HEK293 (cell line): Measurements from ENCODE around the gene ACADSB.

Experiments
- CTCF ChIA-PET: fragments of 350-600 bp; formaldehyde crosslinking; extraction: SDS; loops from one replicate; lab custom pipeline; 2021; ENCODE audit warnings: antibody characterized with exemption; lab: Yijun Ruan, JAX
- POLR2A ChIA-PET: fragments of 300-600 bp; formaldehyde crosslinking; extraction: SDS; loops from one replicate; lab custom pipeline; 2020; ENCODE audit warnings: antibody characterized with exemption, inconsistent platforms; lab: Yijun Ruan, JAX
- H3K27ac ChIP-seq: fragments of 200-500 bp; sonication (Bioruptor generic); 2 replicates; pipeline ENCODE4 v1.5.1; 2014; ENCODE audit warnings: low read depth, low read length, control low read depth, inconsistent platforms; ENCODE audit errors: extremely low read depth
- H3K36me3 ChIP-seq, 2 experiments: fragments of 200-500 bp in 1 of 2; sonication (Bioruptor generic) in 1 of 2; 1 replicate in 1 of 2; 2 replicates in 1 of 2; pipeline ENCODE4 v1.5.1; 2014 to 2017; ENCODE audit warnings: inconsistent platforms in 2 of 2, low read length in 2 of 2; ENCODE audit not compliant: control insufficient read depth in 2 of 2, insufficient read depth in 1 of 2
- H3K4me1 ChIP-seq: fragments of 200-500 bp; sonication (Bioruptor generic); 2 replicates; pipeline ENCODE4 v1.5.1; 2014; ENCODE audit warnings: mild to moderate bottlenecking, low read length, inconsistent platforms; ENCODE audit not compliant: control insufficient read depth, insufficient read depth
- H3K4me3 ChIP-seq: 2 replicates; pipeline ENCODE4 v1.5.1; 2011; ENCODE audit warnings: low read depth, mild to moderate bottlenecking, control low read depth, low read length, moderate library complexity
- H3K9me3 ChIP-seq: fragments of 200-500 bp; sonication (Bioruptor generic); 2 replicates; pipeline ENCODE4 v1.5.1; 2014; ENCODE audit warnings: low read depth, low read length, inconsistent platforms; ENCODE audit not compliant: control insufficient read depth, insufficient read depth
- GFI1B ChIP-seq: fragments of 450-650 bp; formaldehyde crosslinking; IDR thresholded peaks from 2 replicates; pipeline ENCODE4 v1.5.1; 2016; ENCODE audit warnings: missing biosample characterization, missing genetic modification characterization
- KLF1 ChIP-seq: fragments of 450-650 bp; formaldehyde crosslinking; IDR thresholded peaks from 2 replicates; pipeline ENCODE4 v1.5.1; 2016; ENCODE audit warnings: missing biosample characterization, missing genetic modification characterization
- KLF10 ChIP-seq: fragments of 450-650 bp; IDR thresholded peaks from 2 replicates; pipeline ENCODE4 v1.5.1; 2018; ENCODE audit warnings: missing biosample characterization, mild to moderate bottlenecking, missing genetic modification characterization
- KLF9 ChIP-seq: fragments of 450-650 bp; formaldehyde crosslinking; IDR thresholded peaks from 2 replicates; pipeline ENCODE4 v1.5.1; 2016; ENCODE audit warnings: missing biosample characterization, missing genetic modification characterization, low read depth
- TRIM28 ChIP-seq: IDR thresholded peaks from 2 replicates; pipeline ENCODE4 v1.6.1; 2011; ENCODE audit warnings: low read length, control low read depth, borderline replicate concordance
- TSHZ1 ChIP-seq: fragments of 450-650 bp; formaldehyde crosslinking; IDR thresholded peaks from 2 replicates; pipeline ENCODE4 v1.5.1; 2016; ENCODE audit warnings: missing biosample characterization, missing genetic modification characterization, borderline replicate concordance
- YY1 ChIP-seq: fragments of 450-650 bp; formaldehyde crosslinking; IDR thresholded peaks from 2 replicates; pipeline ENCODE4 v1.5.1; 2018; ENCODE audit warnings: missing biosample characterization, missing genetic modification characterization
- ZBTB48 ChIP-seq: fragments of 450-650 bp; formaldehyde crosslinking; IDR thresholded peaks from 2 replicates; pipeline ENCODE4 v1.5.1; 2016; ENCODE audit warnings: missing biosample characterization, missing genetic modification characterization
- ZFHX2 ChIP-seq: fragments of 450-650 bp; formaldehyde crosslinking; conservative IDR thresholded peaks from 2 replicates; pipeline ENCODE4 v1.5.1; 2016; ENCODE audit warnings: missing biosample characterization, missing genetic modification characterization
- ZNF140 ChIP-seq: fragments of 450-650 bp; formaldehyde crosslinking; IDR thresholded peaks from 2 replicates; pipeline ENCODE4 v1.5.1; 2016; ENCODE audit warnings: missing biosample characterization, missing genetic modification characterization
- ZNF146 ChIP-seq: fragments of 450-650 bp; formaldehyde crosslinking; IDR thresholded peaks from 2 replicates; pipeline ENCODE4 v1.5.1; 2016; ENCODE audit warnings: missing biosample characterization, missing genetic modification characterization
- ZNF157 ChIP-seq: fragments of 450-650 bp; formaldehyde crosslinking; IDR thresholded peaks from 2 replicates; pipeline ENCODE4 v1.5.1; 2016; ENCODE audit warnings: missing biosample characterization, missing genetic modification characterization
- ZNF175 ChIP-seq: fragments of 450-650 bp; formaldehyde crosslinking; IDR thresholded peaks from 2 replicates; pipeline ENCODE4 v1.5.1; 2016; ENCODE audit warnings: missing biosample characterization, missing genetic modification characterization
- ZNF391 ChIP-seq: fragments of 450-650 bp; formaldehyde crosslinking; IDR thresholded peaks from 2 replicates; pipeline ENCODE4 v1.5.1; 2016; ENCODE audit warnings: low read depth, missing biosample characterization, missing genetic modification characterization, borderline replicate concordance
- ZNF530 ChIP-seq: fragments of 450-650 bp; formaldehyde crosslinking; IDR thresholded peaks from 2 replicates; pipeline ENCODE4 v1.5.1; 2016; ENCODE audit warnings: low read depth, missing biosample characterization, missing genetic modification characterization
- ZNF555 ChIP-seq: fragments of 450-650 bp; formaldehyde crosslinking; conservative IDR thresholded peaks from 2 replicates; pipeline ENCODE4 v1.5.1; 2017; ENCODE audit warnings: missing biosample characterization, mild to moderate bottlenecking, missing genetic modification characterization, inconsistent platforms
- ZNF571 ChIP-seq: fragments of 450-650 bp; formaldehyde crosslinking; IDR thresholded peaks from 2 replicates; pipeline ENCODE4 v1.5.0; 2017; ENCODE audit warnings: missing biosample characterization, missing genetic modification characterization
- ZNF580 ChIP-seq: fragments of 450-650 bp; formaldehyde crosslinking; IDR thresholded peaks from 2 replicates; pipeline ENCODE4 v1.5.1; 2016; ENCODE audit warnings: missing biosample characterization, missing genetic modification characterization
- ZNF585B ChIP-seq: fragments of 450-650 bp; formaldehyde crosslinking; IDR thresholded peaks from 2 replicates; pipeline ENCODE4 v1.5.1; 2016; ENCODE audit warnings: missing biosample characterization, missing genetic modification characterization
- ZNF621 ChIP-seq: fragments of 450-650 bp; formaldehyde crosslinking; IDR thresholded peaks from 2 replicates; pipeline ENCODE4 v1.5.1; 2017; ENCODE audit warnings: missing biosample characterization, missing genetic modification characterization
- ZNF645 ChIP-seq: fragments of 450-650 bp; formaldehyde crosslinking; IDR thresholded peaks from 2 replicates; pipeline ENCODE4; 2016; ENCODE audit warnings: missing biosample characterization, missing genetic modification characterization
- ZNF837 ChIP-seq: fragments of 450-650 bp; formaldehyde crosslinking; IDR thresholded peaks from 2 replicates; pipeline ENCODE4 v1.5.1; 2016; ENCODE audit warnings: missing biosample characterization, missing genetic modification characterization
- TF ChIP-seq, protein P1 (sequence below): fragments of 450-650 bp; formaldehyde crosslinking; IDR thresholded peaks from 2 replicates; pipeline ENCODE4 v1.5.1; 2016; ENCODE audit warnings: missing biosample characterization, missing genetic modification characterization, low read depth
- TF ChIP-seq, protein P2 (sequence below): fragments of 450-650 bp; formaldehyde crosslinking; optimal IDR thresholded peaks from 2 replicates; pipeline ENCODE3; 2016; ENCODE audit warnings: missing biosample characterization, mild to moderate bottlenecking, missing genetic modification characterization
- TF ChIP-seq, protein P3 (sequence below): fragments of 450-650 bp; formaldehyde crosslinking; conservative IDR thresholded peaks from 2 replicates; pipeline ENCODE4 v1.5.1; 2016; ENCODE audit warnings: low read depth, missing biosample characterization, missing genetic modification characterization
- TF ChIP-seq, protein P4 (sequence below): fragments of 450-650 bp; formaldehyde crosslinking; IDR thresholded peaks from 2 replicates; pipeline ENCODE4 v1.5.1; 2016; ENCODE audit warnings: missing biosample characterization, missing genetic modification characterization

Gene ACADSB

GRCh38 chr10:123074215-123074614 is 65.4 kb downstream of the ACADSB start:
- ChIA-PET CTCF (no interaction called here), POLR2A (no interaction called here)
- no peak overlapping the region for H3K27ac ChIP-seq
- no peak overlapping the region for H3K4me3 ChIP-seq
- H3K9me3 ChIP-seq: no peaks in the 10 kb centered on the region
- no peaks in the 10 kb centered on the region for H3K4me1 ChIP-seq
- no peaks in the 10 kb centered on the region for H3K36me3 ChIP-seq
- TF ChIP-seq ZNF621 (tag by site-specific recombination): no peak
- TF ChIP-seq KLF9 (tag by site-specific recombination): no peak
- no peak for TF ChIP-seq KLF10 (tag by site-specific recombination)
- TF ChIP-seq ZBTB48 (tag by site-specific recombination): no peak
- TF ChIP-seq TSHZ1: no peak
- TF ChIP-seq ZNF175: no peak
- no peak for TF ChIP-seq ZNF555
- no peak for TF ChIP-seq ZNF146
- TF ChIP-seq ZNF645 (tag by site-specific recombination): no peak
- TF ChIP-seq GFI1B (tag by site-specific recombination): no peak
- no peak for TF ChIP-seq YY1
- TF ChIP-seq, protein P1, sequence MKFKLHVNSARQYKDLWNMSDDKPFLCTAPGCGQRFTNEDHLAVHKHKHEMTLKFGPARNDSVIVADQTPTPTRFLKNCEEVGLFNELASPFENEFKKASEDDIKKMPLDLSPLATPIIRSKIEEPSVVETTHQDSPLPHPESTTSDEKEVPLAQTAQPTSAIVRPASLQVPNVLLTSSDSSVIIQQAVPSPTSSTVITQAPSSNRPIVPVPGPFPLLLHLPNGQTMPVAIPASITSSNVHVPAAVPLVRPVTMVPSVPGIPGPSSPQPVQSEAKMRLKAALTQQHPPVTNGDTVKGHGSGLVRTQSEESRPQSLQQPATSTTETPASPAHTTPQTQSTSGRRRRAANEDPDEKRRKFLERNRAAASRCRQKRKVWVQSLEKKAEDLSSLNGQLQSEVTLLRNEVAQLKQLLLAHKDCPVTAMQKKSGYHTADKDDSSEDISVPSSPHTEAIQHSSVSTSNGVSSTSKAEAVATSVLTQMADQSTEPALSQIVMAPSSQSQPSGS (tag by site-specific recombination): no peak
- TF ChIP-seq KLF1: no peak
- TF ChIP-seq ZNF585B (tag by site-specific recombination): no peak

DNA sequence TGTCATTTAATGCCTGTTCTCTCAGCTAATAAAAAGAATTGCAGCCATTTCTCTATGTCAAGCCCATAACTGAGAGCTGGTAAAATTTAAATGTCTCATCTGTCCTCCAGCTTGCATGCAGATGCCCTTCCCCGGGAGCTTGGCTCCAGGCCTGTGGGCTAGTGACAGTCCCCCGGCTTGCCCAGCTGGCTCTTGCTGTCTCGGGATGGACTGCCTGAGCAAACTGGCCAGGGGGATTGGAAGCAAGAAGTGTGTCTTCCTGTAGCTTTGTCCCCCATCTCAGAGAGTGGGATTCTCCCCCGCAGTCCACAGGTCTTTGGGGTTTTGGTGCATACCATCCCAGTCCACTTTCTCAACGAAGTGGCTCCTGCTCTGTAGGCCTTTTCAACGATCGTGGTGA is 73.1 kb downstream of the ACADSB start:
- ChIA-PET CTCF (interaction anchor here (0.6 kb wide), 1 partner anchor 75 kb away, joined by 3 read pairs; no protein-coding TSS in a partner anchor), POLR2A (no interaction called here)
- H3K4me3 ChIP-seq: no peak overlapping the region
- H3K4me1 ChIP-seq: no peaks in the 10 kb centered on the region
- H3K9me3 ChIP-seq: no peaks in the 10 kb centered on the region
- H3K36me3 ChIP-seq: no peaks in the 10 kb centered on the region
- H3K27ac ChIP-seq: no peak overlapping the region
- TF ChIP-seq ZNF571 (tag by site-specific recombination): no peak
- TF ChIP-seq ZFHX2 (tag by site-specific recombination): no peak
- no peak for TF ChIP-seq ZNF837 (tag by site-specific recombination)
- TF ChIP-seq ZNF140 (tag by site-specific recombination): no peak
- no peak for TF ChIP-seq ZNF391 (tag by site-specific recombination)
- TF ChIP-seq, protein P2, sequence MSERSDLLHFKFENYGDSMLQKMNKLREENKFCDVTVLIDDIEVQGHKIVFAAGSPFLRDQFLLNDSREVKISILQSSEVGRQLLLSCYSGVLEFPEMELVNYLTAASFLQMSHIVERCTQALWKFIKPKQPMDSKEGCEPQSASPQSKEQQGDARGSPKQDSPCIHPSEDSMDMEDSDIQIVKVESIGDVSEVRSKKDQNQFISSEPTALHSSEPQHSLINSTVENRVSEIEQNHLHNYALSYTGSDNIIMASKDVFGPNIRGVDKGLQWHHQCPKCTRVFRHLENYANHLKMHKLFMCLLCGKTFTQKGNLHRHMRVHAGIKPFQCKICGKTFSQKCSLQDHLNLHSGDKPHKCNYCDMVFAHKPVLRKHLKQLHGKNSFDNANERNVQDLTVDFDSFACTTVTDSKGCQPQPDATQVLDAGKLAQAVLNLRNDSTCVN (tag by site-specific recombination): no peak
- TF ChIP-seq, protein P3, sequence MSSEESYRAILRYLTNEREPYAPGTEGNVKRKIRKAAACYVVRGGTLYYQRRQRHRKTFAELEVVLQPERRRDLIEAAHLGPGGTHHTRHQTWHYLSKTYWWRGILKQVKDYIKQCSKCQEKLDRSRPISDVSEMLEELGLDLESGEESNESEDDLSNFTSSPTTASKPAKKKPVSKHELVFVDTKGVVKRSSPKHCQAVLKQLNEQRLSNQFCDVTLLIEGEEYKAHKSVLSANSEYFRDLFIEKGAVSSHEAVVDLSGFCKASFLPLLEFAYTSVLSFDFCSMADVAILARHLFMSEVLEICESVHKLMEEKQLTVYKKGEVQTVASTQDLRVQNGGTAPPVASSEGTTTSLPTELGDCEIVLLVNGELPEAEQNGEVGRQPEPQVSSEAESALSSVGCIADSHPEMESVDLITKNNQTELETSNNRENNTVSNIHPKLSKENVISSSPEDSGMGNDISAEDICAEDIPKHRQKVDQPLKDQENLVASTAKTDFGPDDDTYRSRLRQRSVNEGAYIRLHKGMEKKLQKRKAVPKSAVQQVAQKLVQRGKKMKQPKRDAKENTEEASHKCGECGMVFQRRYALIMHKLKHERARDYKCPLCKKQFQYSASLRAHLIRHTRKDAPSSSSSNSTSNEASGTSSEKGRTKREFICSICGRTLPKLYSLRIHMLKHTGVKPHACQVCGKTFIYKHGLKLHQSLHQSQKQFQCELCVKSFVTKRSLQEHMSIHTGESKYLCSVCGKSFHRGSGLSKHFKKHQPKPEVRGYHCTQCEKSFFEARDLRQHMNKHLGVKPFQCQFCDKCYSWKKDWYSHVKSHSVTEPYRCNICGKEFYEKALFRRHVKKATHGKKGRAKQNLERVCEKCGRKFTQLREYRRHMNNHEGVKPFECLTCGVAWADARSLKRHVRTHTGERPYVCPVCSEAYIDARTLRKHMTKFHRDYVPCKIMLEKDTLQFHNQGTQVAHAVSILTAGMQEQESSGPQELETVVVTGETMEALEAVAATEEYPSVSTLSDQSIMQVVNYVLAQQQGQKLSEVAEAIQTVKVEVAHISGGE (tag by site-specific recombination): no peak
- TF ChIP-seq ZNF530 (tag by site-specific recombination): no peak
- no peak for TF ChIP-seq ZNF580 (tag by site-specific recombination)
- no peak for TF ChIP-seq ZNF157
- TF ChIP-seq TRIM28: no peak
- TF ChIP-seq, protein P4, sequence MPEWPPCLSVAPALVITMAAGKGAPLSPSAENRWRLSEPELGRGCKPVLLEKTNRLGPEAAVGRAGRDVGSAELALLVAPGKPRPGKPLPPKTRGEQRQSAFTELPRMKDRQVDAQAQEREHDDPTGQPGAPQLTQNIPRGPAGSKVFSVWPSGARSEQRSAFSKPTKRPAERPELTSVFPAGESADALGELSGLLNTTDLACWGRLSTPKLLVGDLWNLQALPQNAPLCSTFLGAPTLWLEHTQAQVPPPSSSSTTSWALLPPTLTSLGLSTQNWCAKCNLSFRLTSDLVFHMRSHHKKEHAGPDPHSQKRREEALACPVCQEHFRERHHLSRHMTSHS (tag by site-specific recombination): no peak
- TF ChIP-seq, all 188 proteins: peak for 0
